Measurements from ENCODE around the gene KSR1. TPM values are rescaled to one million over a fixed set of nuclear protein-coding genes. Genes with fewer than 3 reads are reported as not detected.
"Not testable (repeated sequence)": the region's sequence is repeated elsewhere in the genome, so short reads cannot be mapped to it uniquely, and the experiment has no call there.

KSR1 gene
- polyA plus RNA-seq, 1 donor from 2014 or later: 9.2 TPM

DNA sequence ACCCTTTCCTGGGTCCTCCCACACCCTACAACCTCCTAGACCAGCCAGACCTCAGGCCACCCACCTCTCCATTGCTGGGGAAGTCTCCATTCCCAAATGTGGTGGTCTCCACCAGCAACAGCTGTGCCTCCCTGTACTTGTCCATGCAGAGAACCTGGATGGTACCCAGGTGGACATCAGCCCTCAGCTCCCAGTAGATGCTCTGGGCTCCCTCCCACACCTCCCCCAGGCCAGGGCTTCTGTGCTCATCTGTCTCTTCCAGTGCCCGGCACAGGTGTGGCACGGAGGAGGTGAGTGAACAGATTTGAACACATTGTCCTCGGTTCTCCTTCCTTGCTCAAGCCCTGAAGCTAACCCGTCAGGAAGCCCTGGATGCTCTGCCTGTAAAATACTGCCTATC is 209.3 kb downstream of the KSR1 start:
- H3K79me2 ChIP-seq (replicated peaks; ENCODE audit: insufficient read depth, low read length): no peaks in the 10 kb centered on the region
- TF ChIP-seq MXI1 (conservative IDR thresholded peaks at IDR 0.05; ENCODE audit: poor library complexity, severe bottlenecking) (no peak), SMC3 (conservative IDR thresholded peaks at IDR 0.05; ENCODE audit: poor library complexity) (no peak), EZH2 (IDR thresholded peaks at IDR 0.05; ENCODE audit: borderline replicate concordance, insufficient read depth, low read length, poor library complexity, severe bottlenecking) (no peak)
- no peak overlapping the region for H3K9ac ChIP-seq (ENCODE audit: low read length)
- H2AFZ ChIP-seq (ENCODE audit: low read depth, low read length): no peak overlapping the region
- H3K27me3 ChIP-seq (ENCODE audit: insufficient read depth, low read depth, low read length): no peaks in the 10 kb centered on the region
- no peak overlapping the region for H3K4me2 ChIP-seq (ENCODE audit: low read length)
- H3F3A ChIP-seq (ENCODE audit: insufficient read depth, low read length, poor library complexity, severe bottlenecking): no peaks in the 10 kb centered on the region
- no peak overlapping the region for H3K4me3 ChIP-seq (ENCODE audit: low read length)
- no peak overlapping the region for H3K27ac ChIP-seq (ENCODE audit: low read length)
- H3K9me2 ChIP-seq (ENCODE audit: insufficient read depth, low read length): no peaks in the 10 kb centered on the region
- H3K36me3 ChIP-seq (ENCODE audit: insufficient read depth, low read length): no peaks in the 10 kb centered on the region
- no peaks in the 10 kb centered on the region for H3K9me3 ChIP-seq (ENCODE audit: low read length)
- no peaks in the 10 kb centered on the region for H4K20me1 ChIP-seq (ENCODE audit: insufficient read depth)

DNA sequence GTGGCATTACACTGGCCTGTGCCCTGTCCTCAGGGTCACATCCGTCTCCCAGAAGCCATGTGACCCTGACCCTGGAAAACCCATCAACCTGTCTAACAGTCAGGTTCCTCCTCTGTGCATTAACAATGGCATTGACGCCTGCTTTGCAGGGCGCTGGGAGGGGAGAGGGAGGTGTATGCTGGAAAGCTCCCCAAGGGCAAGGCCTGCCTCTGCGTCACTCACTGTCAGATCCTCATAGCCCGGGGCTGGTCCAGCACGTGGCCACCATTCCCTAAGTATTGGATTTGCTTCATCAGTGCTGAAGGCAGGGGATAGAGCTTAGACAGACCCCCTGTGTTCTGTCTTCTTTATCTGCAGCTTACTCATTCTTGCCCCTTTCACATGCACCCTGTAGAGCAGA is 210.0 kb downstream of the KSR1 start:
- not testable (repeated sequence) for H3K9ac ChIP-seq (ENCODE audit: low read length); H2AFZ ChIP-seq (ENCODE audit: low read depth, low read length); H3K9me3 ChIP-seq (ENCODE audit: low read length); H3K36me3 ChIP-seq (ENCODE audit: insufficient read depth, low read length); H3K4me2 ChIP-seq (ENCODE audit: low read length); H3K9me2 ChIP-seq (ENCODE audit: insufficient read depth, low read length); H3F3A ChIP-seq (ENCODE audit: insufficient read depth, low read length, poor library complexity, severe bottlenecking); H3K79me2 ChIP-seq (replicated peaks; ENCODE audit: insufficient read depth, low read length); H4K20me1 ChIP-seq (ENCODE audit: insufficient read depth); H3K4me3 ChIP-seq (ENCODE audit: low read length); H3K27me3 ChIP-seq (ENCODE audit: insufficient read depth, low read depth, low read length); H3K27ac ChIP-seq (ENCODE audit: low read length)

DNA sequence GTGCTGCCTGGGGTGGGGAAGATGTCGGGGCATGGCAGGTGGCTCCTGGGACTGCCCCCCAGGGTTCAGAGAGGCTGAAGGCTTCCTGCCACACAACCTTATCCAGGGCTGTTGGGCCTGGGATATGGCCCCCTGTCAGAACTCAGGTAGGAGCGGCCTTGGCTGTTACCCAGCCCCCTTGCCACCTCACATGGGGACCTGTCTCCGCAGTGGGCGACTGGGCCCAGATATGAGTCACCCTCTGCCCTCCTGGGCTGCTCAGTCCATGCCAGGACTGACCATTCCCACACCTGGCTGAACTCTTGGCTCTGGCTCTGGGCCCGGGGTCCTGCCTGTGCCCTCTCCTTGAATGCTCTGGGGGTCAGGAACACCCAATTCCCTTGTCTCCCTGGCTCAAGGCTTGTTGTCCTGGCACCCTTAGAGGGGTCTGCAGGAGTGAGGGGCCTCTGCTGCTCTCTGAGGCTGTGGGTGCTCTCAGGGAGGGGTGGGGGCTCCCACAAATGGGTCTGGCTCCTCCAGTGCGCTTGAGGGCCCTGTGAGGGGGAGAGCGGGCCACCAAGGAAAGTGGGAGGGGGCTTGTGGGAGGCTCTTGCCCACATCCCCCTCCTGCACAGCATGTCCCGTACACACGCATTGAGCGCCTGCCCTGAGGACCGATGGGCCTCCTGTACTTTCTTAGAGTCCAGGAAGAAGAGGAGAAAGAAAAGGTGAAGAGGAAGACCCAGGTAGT is 210.7 kb downstream of the KSR1 start:
- no peaks in the 10 kb centered on the region for H3F3A ChIP-seq (ENCODE audit: insufficient read depth, low read length, poor library complexity, severe bottlenecking)
- no peaks in the 10 kb centered on the region for H3K27me3 ChIP-seq (ENCODE audit: insufficient read depth, low read depth, low read length)
- H2AFZ ChIP-seq (ENCODE audit: low read depth, low read length): no peak overlapping the region
- no peak overlapping the region for H3K9ac ChIP-seq (ENCODE audit: low read length)
- no peak overlapping the region for H3K4me3 ChIP-seq (ENCODE audit: low read length)
- no peaks in the 10 kb centered on the region for H3K79me2 ChIP-seq (replicated peaks; ENCODE audit: insufficient read depth, low read length)
- no peaks in the 10 kb centered on the region for H3K9me2 ChIP-seq (ENCODE audit: insufficient read depth, low read length)
- H3K27ac ChIP-seq (ENCODE audit: low read length): no peak overlapping the region
- no peak overlapping the region for H3K4me2 ChIP-seq (ENCODE audit: low read length)
- H4K20me1 ChIP-seq (ENCODE audit: insufficient read depth): no peaks in the 10 kb centered on the region
- no peaks in the 10 kb centered on the region for H3K36me3 ChIP-seq (ENCODE audit: insufficient read depth, low read length)
- no peaks in the 10 kb centered on the region for H3K9me3 ChIP-seq (ENCODE audit: low read length)
- TF ChIP-seq TAF1 (IDR thresholded peaks at IDR 0.05; ENCODE audit: low read depth): no peak
- TF ChIP-seq RAD21 (conservative IDR thresholded peaks at IDR 0.05): no peak
- TF ChIP-seq SMC3 (conservative IDR thresholded peaks at IDR 0.05; ENCODE audit: poor library complexity): no peak
- TF ChIP-seq, protein P1, sequence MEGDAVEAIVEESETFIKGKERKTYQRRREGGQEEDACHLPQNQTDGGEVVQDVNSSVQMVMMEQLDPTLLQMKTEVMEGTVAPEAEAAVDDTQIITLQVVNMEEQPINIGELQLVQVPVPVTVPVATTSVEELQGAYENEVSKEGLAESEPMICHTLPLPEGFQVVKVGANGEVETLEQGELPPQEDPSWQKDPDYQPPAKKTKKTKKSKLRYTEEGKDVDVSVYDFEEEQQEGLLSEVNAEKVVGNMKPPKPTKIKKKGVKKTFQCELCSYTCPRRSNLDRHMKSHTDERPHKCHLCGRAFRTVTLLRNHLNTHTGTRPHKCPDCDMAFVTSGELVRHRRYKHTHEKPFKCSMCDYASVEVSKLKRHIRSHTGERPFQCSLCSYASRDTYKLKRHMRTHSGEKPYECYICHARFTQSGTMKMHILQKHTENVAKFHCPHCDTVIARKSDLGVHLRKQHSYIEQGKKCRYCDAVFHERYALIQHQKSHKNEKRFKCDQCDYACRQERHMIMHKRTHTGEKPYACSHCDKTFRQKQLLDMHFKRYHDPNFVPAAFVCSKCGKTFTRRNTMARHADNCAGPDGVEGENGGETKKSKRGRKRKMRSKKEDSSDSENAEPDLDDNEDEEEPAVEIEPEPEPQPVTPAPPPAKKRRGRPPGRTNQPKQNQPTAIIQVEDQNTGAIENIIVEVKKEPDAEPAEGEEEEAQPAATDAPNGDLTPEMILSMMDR (IDR thresholded peaks at IDR 0.05; ENCODE audit: poor library complexity, severe bottlenecking): no peak
- no peak for TF ChIP-seq MXI1 (conservative IDR thresholded peaks at IDR 0.05; ENCODE audit: poor library complexity, severe bottlenecking)
- no peak for TF ChIP-seq EZH2 (IDR thresholded peaks at IDR 0.05; ENCODE audit: borderline replicate concordance, insufficient read depth, low read length, poor library complexity, severe bottlenecking)
- TF ChIP-seq POLR2AphosphoS5 (IDR thresholded peaks at IDR 0.05): no peak
- TF ChIP-seq, protein P2, sequence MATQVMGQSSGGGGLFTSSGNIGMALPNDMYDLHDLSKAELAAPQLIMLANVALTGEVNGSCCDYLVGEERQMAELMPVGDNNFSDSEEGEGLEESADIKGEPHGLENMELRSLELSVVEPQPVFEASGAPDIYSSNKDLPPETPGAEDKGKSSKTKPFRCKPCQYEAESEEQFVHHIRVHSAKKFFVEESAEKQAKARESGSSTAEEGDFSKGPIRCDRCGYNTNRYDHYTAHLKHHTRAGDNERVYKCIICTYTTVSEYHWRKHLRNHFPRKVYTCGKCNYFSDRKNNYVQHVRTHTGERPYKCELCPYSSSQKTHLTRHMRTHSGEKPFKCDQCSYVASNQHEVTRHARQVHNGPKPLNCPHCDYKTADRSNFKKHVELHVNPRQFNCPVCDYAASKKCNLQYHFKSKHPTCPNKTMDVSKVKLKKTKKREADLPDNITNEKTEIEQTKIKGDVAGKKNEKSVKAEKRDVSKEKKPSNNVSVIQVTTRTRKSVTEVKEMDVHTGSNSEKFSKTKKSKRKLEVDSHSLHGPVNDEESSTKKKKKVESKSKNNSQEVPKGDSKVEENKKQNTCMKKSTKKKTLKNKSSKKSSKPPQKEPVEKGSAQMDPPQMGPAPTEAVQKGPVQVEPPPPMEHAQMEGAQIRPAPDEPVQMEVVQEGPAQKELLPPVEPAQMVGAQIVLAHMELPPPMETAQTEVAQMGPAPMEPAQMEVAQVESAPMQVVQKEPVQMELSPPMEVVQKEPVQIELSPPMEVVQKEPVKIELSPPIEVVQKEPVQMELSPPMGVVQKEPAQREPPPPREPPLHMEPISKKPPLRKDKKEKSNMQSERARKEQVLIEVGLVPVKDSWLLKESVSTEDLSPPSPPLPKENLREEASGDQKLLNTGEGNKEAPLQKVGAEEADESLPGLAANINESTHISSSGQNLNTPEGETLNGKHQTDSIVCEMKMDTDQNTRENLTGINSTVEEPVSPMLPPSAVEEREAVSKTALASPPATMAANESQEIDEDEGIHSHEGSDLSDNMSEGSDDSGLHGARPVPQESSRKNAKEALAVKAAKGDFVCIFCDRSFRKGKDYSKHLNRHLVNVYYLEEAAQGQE (IDR thresholded peaks at IDR 0.05; ENCODE audit: borderline replicate concordance): no peak
- TF ChIP-seq EP300 (conservative IDR thresholded peaks at IDR 0.05; ENCODE audit: poor library complexity, severe bottlenecking): no peak
